ENCODE results near the gene HADHB.
"Not testable (repeated sequence)": the region's sequence is repeated elsewhere in the genome, so short reads cannot be mapped to it uniquely, and the experiment has no call there.

Gene HADHB

DNA sequence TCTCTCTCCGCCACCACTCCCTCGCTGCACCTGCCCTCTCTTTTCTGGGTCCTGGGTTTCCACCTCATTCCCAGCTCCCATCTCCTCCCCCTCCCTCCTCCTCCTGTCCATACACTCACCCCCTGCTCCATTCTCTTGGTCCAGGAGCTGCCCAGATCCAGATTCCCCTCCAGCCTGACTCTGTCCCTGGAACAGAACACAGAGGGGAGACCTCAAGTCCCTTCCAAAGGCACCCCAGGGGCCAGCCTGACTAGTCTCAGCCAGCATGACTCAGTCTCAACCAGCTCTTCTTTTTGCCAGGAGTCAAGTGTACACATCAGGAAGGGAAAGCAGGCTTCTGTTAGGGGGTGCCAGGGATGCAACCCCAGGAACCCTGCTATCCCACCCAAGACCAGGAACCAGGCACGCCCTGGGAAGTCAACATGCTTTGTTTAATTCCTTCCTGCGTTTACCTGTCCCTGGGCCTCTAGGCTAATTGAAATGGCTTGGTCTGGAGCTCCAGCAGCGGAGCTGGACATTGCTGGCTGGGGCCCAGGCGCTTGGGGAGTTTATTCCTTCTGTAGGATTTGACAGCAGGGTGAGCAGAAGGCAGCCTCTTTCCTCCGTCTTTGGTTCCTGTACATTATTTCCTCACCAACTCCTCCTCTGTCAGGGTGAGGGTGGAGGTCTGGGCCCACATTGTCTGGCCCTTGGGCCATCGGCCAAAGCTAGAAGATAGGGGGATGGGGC lies 72.8 kb downstream of the HADHB start:
- H3K4me3 ChIP-seq, result no peak overlapping the region
- no peaks in the 10 kb centered on the region for H3K36me3 ChIP-seq
- no peak overlapping the region for H3K27ac ChIP-seq
- intact Hi-C loops (cut with DNase I; ENCODE audit: low total_unique reads), result no loop called here
- DNase-seq, result no peak
- TF ChIP-seq, protein P1, sequence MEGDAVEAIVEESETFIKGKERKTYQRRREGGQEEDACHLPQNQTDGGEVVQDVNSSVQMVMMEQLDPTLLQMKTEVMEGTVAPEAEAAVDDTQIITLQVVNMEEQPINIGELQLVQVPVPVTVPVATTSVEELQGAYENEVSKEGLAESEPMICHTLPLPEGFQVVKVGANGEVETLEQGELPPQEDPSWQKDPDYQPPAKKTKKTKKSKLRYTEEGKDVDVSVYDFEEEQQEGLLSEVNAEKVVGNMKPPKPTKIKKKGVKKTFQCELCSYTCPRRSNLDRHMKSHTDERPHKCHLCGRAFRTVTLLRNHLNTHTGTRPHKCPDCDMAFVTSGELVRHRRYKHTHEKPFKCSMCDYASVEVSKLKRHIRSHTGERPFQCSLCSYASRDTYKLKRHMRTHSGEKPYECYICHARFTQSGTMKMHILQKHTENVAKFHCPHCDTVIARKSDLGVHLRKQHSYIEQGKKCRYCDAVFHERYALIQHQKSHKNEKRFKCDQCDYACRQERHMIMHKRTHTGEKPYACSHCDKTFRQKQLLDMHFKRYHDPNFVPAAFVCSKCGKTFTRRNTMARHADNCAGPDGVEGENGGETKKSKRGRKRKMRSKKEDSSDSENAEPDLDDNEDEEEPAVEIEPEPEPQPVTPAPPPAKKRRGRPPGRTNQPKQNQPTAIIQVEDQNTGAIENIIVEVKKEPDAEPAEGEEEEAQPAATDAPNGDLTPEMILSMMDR (IDR thresholded peaks at IDR 0.05), result no peak
- H3K9me3 ChIP-seq, result no peaks in the 10 kb centered on the region
- H3K27me3 ChIP-seq, result peaks cover 0 to 14% of the 10 kb centered on the region in 2 donors
- H3K4me1 ChIP-seq, result no peaks in the 10 kb centered on the region

DNA sequence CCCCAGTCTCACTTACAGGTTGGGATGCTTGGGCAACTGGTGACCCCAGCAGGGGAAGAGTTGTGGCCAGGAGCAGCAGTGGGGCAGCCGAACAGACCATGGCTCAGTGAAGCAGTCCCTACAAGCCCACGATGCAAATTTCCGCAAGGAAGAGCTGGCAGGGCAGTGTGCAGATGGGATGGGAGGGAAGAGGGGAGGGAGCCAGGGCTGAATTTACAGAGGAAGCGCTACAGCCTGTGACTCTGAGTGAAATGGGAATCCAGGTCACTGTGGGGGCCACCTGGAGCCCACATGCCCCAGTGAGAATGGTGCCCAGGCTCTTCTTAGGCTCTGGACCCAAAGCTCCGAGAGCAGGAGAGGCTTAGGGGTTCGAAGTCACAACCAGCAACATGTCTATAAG lies 74.2 kb downstream of the HADHB start:
- intact Hi-C loops (cut with DNase I; ENCODE audit: low total_unique reads), result no loop called here
- TF ChIP-seq, protein P1 (IDR thresholded peaks at IDR 0.05), result no peak
- H3K9me3 ChIP-seq, result no peaks in the 10 kb centered on the region
- no peak overlapping the region for H3K27ac ChIP-seq
- H3K27me3 ChIP-seq, result peaks cover 0 to 14% of the 10 kb centered on the region in 2 donors
- no peaks in the 10 kb centered on the region for H3K4me1 ChIP-seq
- no peak for DNase-seq
- H3K4me3 ChIP-seq, result no peak overlapping the region
- no peaks in the 10 kb centered on the region for H3K36me3 ChIP-seq

DNA sequence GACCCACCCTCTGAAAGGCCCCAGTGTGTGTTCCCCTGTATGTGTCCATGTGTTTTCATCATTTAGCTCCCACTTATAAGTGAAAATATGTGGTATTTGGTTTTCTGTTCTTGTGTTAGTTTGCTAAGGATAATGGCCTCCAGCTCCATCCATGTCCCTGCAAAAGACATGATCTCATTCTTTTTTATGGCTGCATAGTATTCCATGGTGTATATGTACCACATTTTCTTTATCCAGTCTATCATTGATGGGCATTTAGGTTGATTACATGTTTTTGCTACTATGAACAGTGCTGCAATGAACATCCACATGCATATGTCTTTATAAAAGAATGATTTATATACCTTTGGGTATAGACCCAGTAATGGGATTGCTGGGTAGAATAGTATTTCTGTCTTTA lies 79.7 kb downstream of the HADHB start:
- H3K9me3 ChIP-seq; H3K4me3 ChIP-seq; H3K27me3 ChIP-seq; H3K27ac ChIP-seq; intact Hi-C loops (cut with DNase I; ENCODE audit: low total_unique reads); H3K36me3 ChIP-seq; DNase-seq; H3K4me1 ChIP-seq: not testable (repeated sequence)

DNA sequence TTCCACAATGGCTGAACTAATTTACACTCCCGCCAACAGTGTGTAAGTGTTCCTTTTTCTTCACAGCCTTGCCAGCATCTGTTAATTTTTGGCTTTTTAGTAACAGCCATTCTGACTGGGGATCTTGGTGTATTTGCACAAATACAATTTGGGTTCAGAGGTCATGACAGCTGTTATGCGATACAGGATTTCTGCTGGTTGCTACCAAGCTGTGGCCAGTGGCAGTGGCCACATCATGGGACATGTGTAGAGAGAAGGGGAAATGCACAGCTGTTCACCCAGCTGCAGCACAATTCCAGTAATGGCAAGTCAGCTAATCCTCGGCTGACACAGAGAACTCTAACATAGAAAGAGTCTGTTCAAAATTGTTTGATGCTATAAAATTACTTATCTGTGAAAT lies 80.2 kb downstream of the HADHB start:
- intact Hi-C loops (cut with DNase I; ENCODE audit: low total_unique reads), result no loop called here
- no peak for DNase-seq
- H3K27me3 ChIP-seq, result no peaks in the 10 kb centered on the region
- TF ChIP-seq, protein P1 (IDR thresholded peaks at IDR 0.05), result no peak
- H3K36me3 ChIP-seq, result no peaks in the 10 kb centered on the region
- H3K4me3 ChIP-seq, result no peak overlapping the region
- H3K27ac ChIP-seq, result no peak overlapping the region
- no peaks in the 10 kb centered on the region for H3K4me1 ChIP-seq
- H3K9me3 ChIP-seq, result no peaks in the 10 kb centered on the region

DNA sequence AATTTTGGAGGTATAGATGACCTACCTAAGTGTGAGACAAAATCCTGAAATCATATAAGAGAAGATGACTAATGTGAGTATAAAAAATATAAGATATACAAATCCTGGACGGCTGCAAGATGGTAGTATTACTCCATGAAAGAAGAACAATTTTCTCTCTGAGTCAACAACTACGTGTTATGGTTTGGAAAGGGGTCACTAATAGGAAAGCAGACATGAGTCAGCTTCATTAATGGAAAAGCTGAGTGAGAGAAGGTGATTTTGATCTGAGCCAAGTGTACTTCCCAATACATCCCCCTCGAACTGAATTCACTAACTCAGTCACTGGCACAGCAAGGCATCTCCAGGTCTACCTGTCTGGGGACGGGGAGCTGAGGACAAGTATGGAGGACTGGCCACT lies 81.1 kb downstream of the HADHB start:
- TF ChIP-seq, protein P1 (IDR thresholded peaks at IDR 0.05), result no peak
- intact Hi-C loops (cut with DNase I; ENCODE audit: low total_unique reads), result no loop called here
- Histone ChIP-seq H3K4me3 (no peak overlapping the region), H3K36me3 (no peaks in the 10 kb centered on the region), H3K27me3 (no peaks in the 10 kb centered on the region), H3K9me3 (no peaks in the 10 kb centered on the region), H3K4me1 (no peaks in the 10 kb centered on the region), H3K27ac (no peak overlapping the region)
- DNase-seq, result no peak

DNA sequence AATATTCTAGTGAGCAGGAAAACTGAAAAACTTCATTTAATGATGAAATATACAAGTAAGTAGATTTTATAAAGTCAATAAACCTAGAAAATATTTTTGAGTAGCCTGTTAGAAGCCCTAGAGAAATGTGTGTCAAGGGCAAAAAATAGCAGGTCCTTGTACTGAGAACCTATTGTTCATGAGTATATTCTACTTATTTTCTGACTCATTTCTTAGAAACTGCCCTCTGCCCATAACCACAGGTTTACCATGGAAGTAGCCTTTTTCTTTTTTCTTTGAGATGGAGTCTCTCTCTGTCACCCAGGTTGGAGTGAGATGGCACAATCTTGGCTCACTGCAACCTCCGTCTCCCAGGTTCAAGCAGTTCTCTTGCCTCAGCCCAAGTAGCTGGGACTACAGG lies 81.8 kb downstream of the HADHB start:
- TF ChIP-seq, protein P1 (IDR thresholded peaks at IDR 0.05), result no peak
- no peaks in the 10 kb centered on the region for H3K9me3 ChIP-seq
- intact Hi-C loops (cut with DNase I; ENCODE audit: low total_unique reads), result no loop called here
- DNase-seq, result no peak
- no peaks in the 10 kb centered on the region for H3K4me1 ChIP-seq
- H3K36me3 ChIP-seq, result no peaks in the 10 kb centered on the region
- H3K27ac ChIP-seq, result no peak overlapping the region
- H3K4me3 ChIP-seq, result no peak overlapping the region
- H3K27me3 ChIP-seq, result no peaks in the 10 kb centered on the region

All from tibial artery (tissue), 4 donors.